Measurements from ENCODE around the gene NHS. TPM values are rescaled to one million over a fixed set of nuclear protein-coding genes. Genes with fewer than 3 reads are reported as not detected.

NHS gene
- total RNA-seq, 1 experiment from 2014 or later = 2.2 TPM

DNA sequence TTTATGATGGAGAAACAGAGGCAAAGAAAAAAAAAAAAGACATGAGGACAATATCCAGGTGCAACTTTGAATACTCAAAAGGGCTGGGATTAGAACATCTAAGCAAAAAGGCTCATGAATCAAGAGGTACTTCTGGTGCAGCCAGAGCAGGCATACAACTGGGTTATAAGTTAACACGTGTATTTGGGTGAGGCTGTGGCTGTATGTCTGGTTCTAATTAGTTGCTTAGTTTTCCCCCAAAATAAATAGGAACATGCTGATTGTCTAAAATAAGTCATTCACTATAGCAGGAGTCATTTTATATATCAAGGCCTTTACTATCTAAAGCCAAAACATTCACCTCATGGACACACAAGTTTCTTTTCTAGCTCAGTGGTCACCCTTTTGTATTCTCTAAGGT lies 20.2 kb downstream of the NHS start:
- no peaks in the 10 kb centered on the region for H3K27me3 Mint-ChIP-seq (ENCODE audit: insufficient read depth, unreplicated experiment)
- Histone ChIP-seq H3K4me3 (ENCODE audit: low read depth, low read length) (no peak overlapping the region), H3K9me3 (no peaks in the 10 kb centered on the region), H3K27me3 (replicated peaks; ENCODE audit: control insufficient read depth, insufficient read depth, low read length) (no peaks in the 10 kb centered on the region), H3K4me1 (no peaks in the 10 kb centered on the region), H3K36me3 (ENCODE audit: control insufficient read depth, insufficient read depth, low read length) (no peaks in the 10 kb centered on the region)
- TF ChIP-seq, protein P1, sequence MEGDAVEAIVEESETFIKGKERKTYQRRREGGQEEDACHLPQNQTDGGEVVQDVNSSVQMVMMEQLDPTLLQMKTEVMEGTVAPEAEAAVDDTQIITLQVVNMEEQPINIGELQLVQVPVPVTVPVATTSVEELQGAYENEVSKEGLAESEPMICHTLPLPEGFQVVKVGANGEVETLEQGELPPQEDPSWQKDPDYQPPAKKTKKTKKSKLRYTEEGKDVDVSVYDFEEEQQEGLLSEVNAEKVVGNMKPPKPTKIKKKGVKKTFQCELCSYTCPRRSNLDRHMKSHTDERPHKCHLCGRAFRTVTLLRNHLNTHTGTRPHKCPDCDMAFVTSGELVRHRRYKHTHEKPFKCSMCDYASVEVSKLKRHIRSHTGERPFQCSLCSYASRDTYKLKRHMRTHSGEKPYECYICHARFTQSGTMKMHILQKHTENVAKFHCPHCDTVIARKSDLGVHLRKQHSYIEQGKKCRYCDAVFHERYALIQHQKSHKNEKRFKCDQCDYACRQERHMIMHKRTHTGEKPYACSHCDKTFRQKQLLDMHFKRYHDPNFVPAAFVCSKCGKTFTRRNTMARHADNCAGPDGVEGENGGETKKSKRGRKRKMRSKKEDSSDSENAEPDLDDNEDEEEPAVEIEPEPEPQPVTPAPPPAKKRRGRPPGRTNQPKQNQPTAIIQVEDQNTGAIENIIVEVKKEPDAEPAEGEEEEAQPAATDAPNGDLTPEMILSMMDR (IDR thresholded peaks at IDR 0.05; ENCODE audit: insufficient read depth in 1 of 2, low read depth in 1 of 2, low read length in 1 of 2, severe bottlenecking in 1 of 2, unreplicated experiment in 1 of 2) = no peak
- no peak overlapping the region for H3K4me3 Mint-ChIP-seq (ENCODE audit: unreplicated experiment)
- H3K4me1 Mint-ChIP-seq (ENCODE audit: low read depth, unreplicated experiment) = no peaks in the 10 kb centered on the region
- intact Hi-C loops (cut with micrococcal nuclease; ENCODE audit: unreplicated experiment) = no loop called here
- no peak overlapping the region for H3K27ac Mint-ChIP-seq (ENCODE audit: unreplicated experiment)
- H3K9me3 Mint-ChIP-seq (ENCODE audit: unreplicated experiment) = no peaks in the 10 kb centered on the region
- no peak for DNase-seq
- ChIA-PET POLR2A (no interaction called here), CTCF (no interaction called here)
- no peaks in the 10 kb centered on the region for H3K36me3 Mint-ChIP-seq (ENCODE audit: insufficient read depth, unreplicated experiment)
- no TSS peak for BruUV-seq (replicated peaks)

DNA sequence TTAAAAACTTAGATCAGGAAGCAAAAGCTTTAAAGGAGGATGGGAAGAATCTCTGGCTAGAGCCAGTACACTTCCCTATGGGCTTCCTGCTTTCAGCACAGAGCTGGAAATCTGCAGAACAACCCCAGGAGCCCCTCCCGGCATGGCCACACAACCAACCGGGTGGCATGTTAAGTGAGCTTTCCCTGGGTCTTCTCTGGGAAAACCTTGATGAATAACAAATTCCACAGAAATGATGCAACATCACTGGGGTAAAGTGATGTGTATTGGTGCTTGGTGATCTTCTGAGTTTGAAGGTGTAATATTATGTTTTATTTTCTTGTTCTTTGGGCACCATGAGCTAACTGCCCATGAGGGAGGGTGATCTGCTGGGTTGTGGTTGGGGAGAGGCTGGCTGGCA lies 22.1 kb downstream of the NHS start:
- ChIA-PET CTCF (no interaction called here), POLR2A (no interaction called here)
- H3K4me3 Mint-ChIP-seq (ENCODE audit: unreplicated experiment) = no peak overlapping the region
- Histone ChIP-seq H3K9me3 (no peaks in the 10 kb centered on the region), H3K4me1 (no peaks in the 10 kb centered on the region), H3K27me3 (replicated peaks; ENCODE audit: control insufficient read depth, insufficient read depth, low read length) (no peaks in the 10 kb centered on the region), H3K36me3 (ENCODE audit: control insufficient read depth, insufficient read depth, low read length) (no peaks in the 10 kb centered on the region), H3K4me3 (ENCODE audit: low read depth, low read length) (no peak overlapping the region)
- TF ChIP-seq, protein P1 (IDR thresholded peaks at IDR 0.05; ENCODE audit: insufficient read depth in 1 of 2, low read depth in 1 of 2, low read length in 1 of 2, severe bottlenecking in 1 of 2, unreplicated experiment in 1 of 2) = no peak
- BruUV-seq (replicated peaks) = no TSS peak
- intact Hi-C loops (cut with micrococcal nuclease; ENCODE audit: unreplicated experiment) = no loop called here
- H3K4me1 Mint-ChIP-seq (ENCODE audit: low read depth, unreplicated experiment) = no peaks in the 10 kb centered on the region
- H3K27ac Mint-ChIP-seq (ENCODE audit: unreplicated experiment) = no peak overlapping the region
- no peak for DNase-seq
- H3K9me3 Mint-ChIP-seq (ENCODE audit: unreplicated experiment) = no peaks in the 10 kb centered on the region
- H3K27me3 Mint-ChIP-seq (ENCODE audit: insufficient read depth, unreplicated experiment) = no peaks in the 10 kb centered on the region
- H3K36me3 Mint-ChIP-seq (ENCODE audit: insufficient read depth, unreplicated experiment) = no peaks in the 10 kb centered on the region

DNA sequence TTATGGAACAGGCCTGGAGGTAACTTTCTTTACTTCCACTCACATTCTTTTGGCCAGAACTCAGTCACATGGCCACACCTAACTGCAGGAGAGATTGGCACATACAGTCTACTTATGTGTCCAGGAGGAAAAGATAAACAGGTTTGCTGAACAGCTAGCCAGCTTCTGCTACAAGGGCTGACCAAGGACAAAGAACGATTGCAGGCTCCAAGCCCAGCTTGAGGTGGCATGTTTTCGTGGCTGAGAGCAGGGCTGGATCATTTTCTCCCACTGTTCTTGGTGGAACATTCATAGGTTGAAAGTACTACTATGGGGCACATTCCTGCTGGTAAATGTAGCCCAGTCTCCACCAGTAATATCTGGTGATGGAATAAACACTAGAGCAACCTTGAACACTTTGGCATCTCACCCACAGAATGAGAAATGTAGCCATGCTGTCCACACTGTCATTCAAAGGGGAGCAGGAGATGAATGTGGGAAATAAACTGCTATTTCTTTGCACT lies 28.2 kb downstream of the NHS start:
- Mint-ChIP-seq H3K9me3 (ENCODE audit: unreplicated experiment) (no peaks in the 10 kb centered on the region), H3K27me3 (ENCODE audit: insufficient read depth, unreplicated experiment) (no peaks in the 10 kb centered on the region), H3K4me3 (ENCODE audit: unreplicated experiment) (no peak overlapping the region), H3K27ac (ENCODE audit: unreplicated experiment) (no peak overlapping the region), H3K36me3 (ENCODE audit: insufficient read depth, unreplicated experiment) (no peaks in the 10 kb centered on the region), H3K4me1 (ENCODE audit: low read depth, unreplicated experiment) (peaks cover 15% of the 10 kb centered on the region)
- CTCF ChIA-PET = no interaction called here
- H3K27me3 ChIP-seq (replicated peaks; ENCODE audit: control insufficient read depth, insufficient read depth, low read length) = no peaks in the 10 kb centered on the region
- DNase-seq = no peak
- POLR2A ChIA-PET = no interaction called here
- no peak overlapping the region for H3K4me3 ChIP-seq (ENCODE audit: low read depth, low read length)
- intact Hi-C loops (cut with micrococcal nuclease; ENCODE audit: unreplicated experiment) = no loop called here
- TF ChIP-seq, protein P1 (IDR thresholded peaks at IDR 0.05; ENCODE audit: insufficient read depth in 1 of 2, low read depth in 1 of 2, low read length in 1 of 2, severe bottlenecking in 1 of 2, unreplicated experiment in 1 of 2) = no peak
- no TSS peak for BruUV-seq (replicated peaks)
- H3K36me3 ChIP-seq (ENCODE audit: control insufficient read depth, insufficient read depth, low read length) = no peaks in the 10 kb centered on the region
- no peaks in the 10 kb centered on the region for H3K9me3 ChIP-seq
- H3K4me1 ChIP-seq = no peaks in the 10 kb centered on the region

All from Caco-2 (cell line).